H9 (cell line): Measurements from ENCODE around the gene PGR. TPM values are rescaled to one million over a fixed set of nuclear protein-coding genes. Genes with fewer than 3 reads are reported as not detected.

Experiments
- DNase-seq: peaks from one replicate; pipeline ENCODE4 v3.0.0-alpha.2; 2017
- H2AFZ ChIP-seq: one replicate; pipeline ENCODE4 v1.6.1; 2013; ENCODE audit warnings: mild to moderate bottlenecking, low read length, control low read depth, moderate library complexity
- H2AK5ac ChIP-seq: 2 replicates; pipeline ENCODE4 v1.6.1; 2013; ENCODE audit warnings: low read length, control low read depth, mixed read lengths; ENCODE audit not compliant: insufficient read length
- H2BK120ac ChIP-seq: one replicate; pipeline ENCODE4 v1.6.1; 2013; ENCODE audit warnings: low read depth, mild to moderate bottlenecking, low read length, control low read depth, inconsistent platforms; ENCODE audit not compliant: poor library complexity, severe bottlenecking
- H2BK12ac ChIP-seq: 2 replicates; pipeline ENCODE4 v1.6.1; 2013; ENCODE audit warnings: low read length, control low read depth, mixed read lengths, low read depth; ENCODE audit not compliant: insufficient read length
- H2BK15ac ChIP-seq: 2 replicates; pipeline ENCODE4 v1.6.1; 2013; ENCODE audit warnings: low read depth, low read length, control low read depth
- H2BK20ac ChIP-seq: one replicate; pipeline ENCODE4 v1.6.1; 2013; ENCODE audit warnings: low read depth, mild to moderate bottlenecking, low read length, control low read depth, inconsistent platforms; ENCODE audit not compliant: poor library complexity, severe bottlenecking
- H2BK5ac ChIP-seq: 2 replicates; pipeline ENCODE4 v1.6.1; 2013; ENCODE audit warnings: low read length, control low read depth, mixed read lengths; ENCODE audit not compliant: insufficient read length
- H3K14ac ChIP-seq: 2 replicates; pipeline ENCODE4 v1.6.1; 2013; ENCODE audit warnings: low read length, control low read depth; ENCODE audit not compliant: insufficient read depth
- H3K18ac ChIP-seq: 2 replicates; pipeline ENCODE4 v1.6.1; 2013; ENCODE audit warnings: low read depth, mild to moderate bottlenecking, mixed read lengths, low read length, control low read depth; ENCODE audit not compliant: insufficient read length
- H3K23ac ChIP-seq: 2 replicates; pipeline ENCODE4 v1.6.1; 2013; ENCODE audit warnings: low read length, control low read depth, mixed read lengths, low read depth; ENCODE audit not compliant: insufficient read length
- H3K23me2 ChIP-seq: 2 replicates; pipeline ENCODE4 v1.6.1; 2013; ENCODE audit warnings: low read depth, mild to moderate bottlenecking, mixed read lengths, low read length, control low read depth; ENCODE audit not compliant: insufficient read length, poor library complexity, severe bottlenecking
- H3K27ac ChIP-seq: 2 replicates; pipeline ENCODE4 v1.5.1; 2013; ENCODE audit warnings: low read length, control low read depth, mixed read lengths, low read depth; ENCODE audit not compliant: insufficient read length
- H3K27me3 ChIP-seq: 2 replicates; pipeline ENCODE4 v1.6.1; 2013; ENCODE audit warnings: low read length, control low read depth, inconsistent platforms; ENCODE audit not compliant: insufficient read depth
- H3K4ac ChIP-seq: 2 replicates; pipeline ENCODE4 v1.6.1; 2013; ENCODE audit warnings: low read depth, mild to moderate bottlenecking, control low read depth, inconsistent platforms, low read length, moderate library complexity
- H3K4me1 ChIP-seq: 2 replicates; pipeline ENCODE4 v1.6.1; 2013; ENCODE audit warnings: low read length, control low read depth, inconsistent platforms; ENCODE audit not compliant: insufficient read depth
- H3K4me2 ChIP-seq: 2 replicates; pipeline ENCODE4 v1.6.1; 2013; ENCODE audit warnings: low read length, control low read depth, mixed read lengths; ENCODE audit not compliant: insufficient read length, insufficient read depth
- H3K56ac ChIP-seq: 2 replicates; pipeline ENCODE4 v1.6.1; 2013; ENCODE audit warnings: low read depth, mild to moderate bottlenecking, mixed read lengths, low read length, control low read depth; ENCODE audit not compliant: insufficient read length
- H3K79me1 ChIP-seq: 2 replicates; pipeline ENCODE4 v1.6.1; 2013; ENCODE audit warnings: low read depth, mild to moderate bottlenecking, moderate library complexity, low read length, control low read depth, inconsistent platforms; ENCODE audit not compliant: insufficient read depth, poor library complexity, severe bottlenecking
- H3K79me2 ChIP-seq: 2 replicates; pipeline ENCODE4 v1.6.1; 2013; ENCODE audit warnings: low read length, control low read depth, inconsistent platforms; ENCODE audit not compliant: insufficient read depth
- H3K9ac ChIP-seq: 2 replicates; pipeline ENCODE4 v1.6.1; 2013; ENCODE audit warnings: low read length, control low read depth, mixed read lengths; ENCODE audit not compliant: insufficient read length; ENCODE audit errors: extremely low read depth
- H3K9me3 ChIP-seq: one replicate; pipeline ENCODE4 v1.6.1; 2013; ENCODE audit warnings: low read depth, low read length, inconsistent platforms; ENCODE audit not compliant: control insufficient read depth
- H3T11ph ChIP-seq: one replicate; pipeline ENCODE4 v1.6.1; 2013; ENCODE audit warnings: mild to moderate bottlenecking, low read length, control low read depth, inconsistent platforms
- H4K20me1 ChIP-seq: one replicate; pipeline ENCODE4 v1.6.1; 2013; ENCODE audit not compliant: control insufficient read depth, insufficient read length, insufficient read depth
- H4K5ac ChIP-seq: 2 replicates; pipeline ENCODE4 v1.6.1; 2013; ENCODE audit warnings: low read depth, mild to moderate bottlenecking, mixed read lengths, low read length, control low read depth; ENCODE audit not compliant: insufficient read length
- H4K8ac ChIP-seq: replicated peaks from 2 replicates; pipeline ENCODE4 v1.6.1; 2013; ENCODE audit warnings: low read length, control low read depth, mixed read lengths, low read depth; ENCODE audit not compliant: insufficient read length
- H4K91ac ChIP-seq: 2 replicates; pipeline ENCODE4 v1.6.1; 2013; ENCODE audit warnings: low read depth, mild to moderate bottlenecking, moderate library complexity, mixed read lengths, low read length, control low read depth; ENCODE audit not compliant: insufficient read length
- H3K27ac Mint-ChIP-seq, 3 experiments: 2 replicates in 2 of 3; 3 replicates in 1 of 3; pipeline ENCODE4 v1.8.0; 2020 to 2021; ENCODE audit warnings: mixed read lengths in 3 of 3, mild to moderate bottlenecking in 1 of 3, moderate library complexity in 1 of 3
- H3K27me3 Mint-ChIP-seq: 2 replicates; pipeline ENCODE4 v1.8.0; 2021; ENCODE audit warnings: low read depth, mild to moderate bottlenecking, moderate library complexity, mixed read lengths
- H3K36me3 Mint-ChIP-seq, 3 experiments: 2 replicates in 2 of 3; 3 replicates in 1 of 3; pipeline ENCODE4 v1.8.0; 2020 to 2021; ENCODE audit warnings: low read depth in 3 of 3, mixed read lengths in 3 of 3; ENCODE audit not compliant: insufficient read depth in 1 of 3
- H3K4me1 Mint-ChIP-seq, 2 experiments: 2 replicates each; pipeline ENCODE4 v1.8.0; 2020; ENCODE audit warnings: mixed read lengths in 2 of 2
- H3K4me3 Mint-ChIP-seq, 2 experiments: 2 replicates in 1 of 2; 3 replicates in 1 of 2; pipeline ENCODE4 v1.8.0; 2020 to 2021; ENCODE audit warnings: mild to moderate bottlenecking in 2 of 2, mixed read lengths in 2 of 2, moderate library complexity in 1 of 2
- H3K9me3 Mint-ChIP-seq, 2 experiments: 2 replicates in 1 of 2; 3 replicates in 1 of 2; pipeline ENCODE4 v1.8.0; 2020; ENCODE audit warnings: mild to moderate bottlenecking in 2 of 2, mixed read lengths in 2 of 2, moderate library complexity in 1 of 2
- WGBS: extraction: QIAGEN DNeasy Blood & Tissue Kit; methylation state at CpG from one replicate; pipeline ENCODE4 v1.1.7; 2013; ENCODE audit warnings: missing lambda C conversion rate, low lambda C conversion rate, mixed read lengths; ENCODE audit not compliant: insufficient read length; ENCODE audit errors: extremely low coverage; 5-methylcytosine and 5-hydroxymethylcytosine counted together
- total RNA-seq: library from RNA; stranded (reverse); gene quantifications from 2 replicates; pipeline ENCODE4 v1.2.1, GENCODE V29; 2021
- TF ChIP-seq, protein P1 (sequence below): fragments of 200-600 bp; sonication (generic); conservative IDR thresholded peaks from 3 replicates; pipeline ENCODE4 v1.8.0; 2021; ENCODE audit warnings: antibody characterized with exemption, mild to moderate bottlenecking

PGR gene
- total RNA-seq, 1 experiment from 2014 or later: 0.02 TPM

DNA sequence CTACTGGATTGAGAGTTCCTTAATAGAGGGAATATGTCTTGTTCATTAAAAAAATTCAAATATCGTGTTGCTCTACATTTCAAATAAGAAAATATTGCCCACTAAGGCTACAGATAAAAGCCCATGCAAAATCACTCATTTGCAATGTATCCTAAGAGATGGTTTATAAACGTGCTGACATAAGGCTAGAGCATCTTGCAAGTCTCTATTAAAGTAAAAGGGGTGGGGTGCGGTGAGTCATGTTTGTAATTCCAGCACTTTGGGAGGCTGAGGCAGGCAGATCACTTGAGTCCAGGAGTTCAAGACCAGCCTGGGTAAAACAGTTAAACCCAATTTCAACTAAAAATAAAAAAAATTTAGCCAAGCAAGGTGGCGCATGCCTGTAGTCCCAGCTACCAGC lies 70.3 kb downstream of the PGR start:
- no CpG with 5 or more reads among the region's 4 CpGs for WGBS
- Histone ChIP-seq H2BK12ac (no peak overlapping the region), H2BK20ac (no peak overlapping the region), H3K27ac (no peak overlapping the region), H2AFZ (no peak overlapping the region), H2BK5ac (no peak overlapping the region), H3K23me2 (no peaks in the 10 kb centered on the region), H4K20me1 (no peaks in the 10 kb centered on the region), H3K27me3 (no peaks in the 10 kb centered on the region), H3K23ac (no peak overlapping the region), H3K79me1 (no peaks in the 10 kb centered on the region), H3T11ph (no peak overlapping the region), H2AK5ac (no peak overlapping the region), H4K91ac (no peak overlapping the region), H3K4ac (no peak overlapping the region), H3K56ac (no peak overlapping the region), H3K4me1 (no peaks in the 10 kb centered on the region), H3K79me2 (no peaks in the 10 kb centered on the region), H3K4me2 (no peak overlapping the region), H4K8ac (no peak overlapping the region), H4K5ac (no peak overlapping the region), H3K9me3 (no peaks in the 10 kb centered on the region), H2BK15ac (no peak overlapping the region), H2BK120ac (no peak overlapping the region), H3K18ac (no peak overlapping the region), H3K14ac (no peak overlapping the region), H3K9ac (no peak overlapping the region)
- Mint-ChIP-seq H3K9me3 (no peaks in the 10 kb centered on the region), H3K36me3 (no peaks in the 10 kb centered on the region), H3K4me1 (no peaks in the 10 kb centered on the region), H3K4me3 (no peak overlapping the region), H3K27ac (no peak overlapping the region), H3K27me3 (no peaks in the 10 kb centered on the region; the same call in 1 of the 2 replicates)
- DNase-seq: no peak
- TF ChIP-seq, protein P1, sequence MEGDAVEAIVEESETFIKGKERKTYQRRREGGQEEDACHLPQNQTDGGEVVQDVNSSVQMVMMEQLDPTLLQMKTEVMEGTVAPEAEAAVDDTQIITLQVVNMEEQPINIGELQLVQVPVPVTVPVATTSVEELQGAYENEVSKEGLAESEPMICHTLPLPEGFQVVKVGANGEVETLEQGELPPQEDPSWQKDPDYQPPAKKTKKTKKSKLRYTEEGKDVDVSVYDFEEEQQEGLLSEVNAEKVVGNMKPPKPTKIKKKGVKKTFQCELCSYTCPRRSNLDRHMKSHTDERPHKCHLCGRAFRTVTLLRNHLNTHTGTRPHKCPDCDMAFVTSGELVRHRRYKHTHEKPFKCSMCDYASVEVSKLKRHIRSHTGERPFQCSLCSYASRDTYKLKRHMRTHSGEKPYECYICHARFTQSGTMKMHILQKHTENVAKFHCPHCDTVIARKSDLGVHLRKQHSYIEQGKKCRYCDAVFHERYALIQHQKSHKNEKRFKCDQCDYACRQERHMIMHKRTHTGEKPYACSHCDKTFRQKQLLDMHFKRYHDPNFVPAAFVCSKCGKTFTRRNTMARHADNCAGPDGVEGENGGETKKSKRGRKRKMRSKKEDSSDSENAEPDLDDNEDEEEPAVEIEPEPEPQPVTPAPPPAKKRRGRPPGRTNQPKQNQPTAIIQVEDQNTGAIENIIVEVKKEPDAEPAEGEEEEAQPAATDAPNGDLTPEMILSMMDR: no peak
